WTC11 (cell line): Measurements from ENCODE around the gene MUC21. TPM values are rescaled to one million over a fixed set of nuclear protein-coding genes. Genes with fewer than 3 reads are reported as not detected.

ENCODE experiments used
- ATAC-seq: fragments of 200-7000 bp; cut with Tn5 transposase; 2 replicates; pipeline ENCODE4 v1.10.0; 2021; ENCODE audit warnings: mild to moderate bottlenecking, moderate library complexity
- CTCF ChIA-PET: fragments of 300-600 bp; sonication (Branson Sonifier 250); formaldehyde crosslinking; loops from one replicate; lab custom pipeline; 2021; ENCODE audit warnings: antibody characterized with exemption; lab: Charles Lee
- POLR2A ChIA-PET: fragments of 350-600 bp; sonication (Branson Sonifier 250); formaldehyde crosslinking; loops from one replicate; lab custom pipeline; 2021; ENCODE audit warnings: antibody characterized with exemption; lab: Charles Lee
- DNase-seq: peaks from one replicate; pipeline ENCODE4 v3.0.0; 2021; ENCODE audit warnings: low spot score
- H3K27ac Mint-ChIP-seq: 2 replicates; pipeline ENCODE4 v1.8.0; 2021; ENCODE audit warnings: mixed read lengths
- H3K27me3 Mint-ChIP-seq: 2 replicates; pipeline ENCODE4 v1.8.0; 2021; ENCODE audit warnings: low read depth, mild to moderate bottlenecking, moderate library complexity, mixed read lengths
- H3K36me3 Mint-ChIP-seq: 2 replicates; pipeline ENCODE4 v1.8.0; 2021; ENCODE audit warnings: mixed read lengths
- H3K4me1 Mint-ChIP-seq: 2 replicates; pipeline ENCODE4 v1.8.0; 2022; ENCODE audit warnings: mixed read lengths
- H3K4me3 Mint-ChIP-seq: 2 replicates; pipeline ENCODE4 v1.8.0; 2021; ENCODE audit warnings: mild to moderate bottlenecking, moderate library complexity, mixed read lengths
- H3K9me3 Mint-ChIP-seq: 2 replicates; pipeline ENCODE4 v1.8.0; 2021; ENCODE audit warnings: mixed read lengths
- AR ChIP-seq: fragments of 250-450 bp; sonication (Bioruptor Pico); IDR thresholded peaks from 2 replicates; pipeline ENCODE4 v1.9.0; 2021; ENCODE audit warnings: mild to moderate bottlenecking
- ERG ChIP-seq: fragments of 250-450 bp; sonication (Bioruptor Pico); IDR thresholded peaks from 2 replicates; pipeline ENCODE4 v1.8.0; 2021; ENCODE audit warnings: mild to moderate bottlenecking
- FOXJ3 ChIP-seq: sonication (generic); formaldehyde crosslinking; IDR thresholded peaks from 2 replicates; pipeline ENCODE4 v1.9.0; 2021; ENCODE audit warnings: missing genetic modification reagents, mild to moderate bottlenecking, borderline replicate concordance
- GABPB1 ChIP-seq: sonication (generic); formaldehyde crosslinking; IDR thresholded peaks from 2 replicates; pipeline ENCODE4 v1.8.1; 2023; ENCODE audit warnings: mild to moderate bottlenecking, missing genetic modification reagents
- IRF2 ChIP-seq: sonication (generic); formaldehyde crosslinking; IDR thresholded peaks from 2 replicates; pipeline ENCODE4 v1.8.0; 2022; ENCODE audit warnings: low read depth, missing genetic modification reagents, borderline replicate concordance
- JUN ChIP-seq: sonication (generic); formaldehyde crosslinking; IDR thresholded peaks from 2 replicates; pipeline ENCODE4 v1.8.0; 2023; ENCODE audit warnings: mild to moderate bottlenecking, missing genetic modification reagents
- MLX ChIP-seq: sonication (generic); formaldehyde crosslinking; IDR thresholded peaks from 2 replicates; pipeline ENCODE4 v1.8.1; 2023; ENCODE audit warnings: mild to moderate bottlenecking, missing genetic modification reagents, moderate library complexity
- NR2C2 ChIP-seq: sonication (generic); formaldehyde crosslinking; IDR thresholded peaks from 2 replicates; pipeline ENCODE4 v1.8.0; 2022; ENCODE audit warnings: mild to moderate bottlenecking, missing genetic modification reagents
- SMAD4 ChIP-seq: sonication (generic); formaldehyde crosslinking; IDR thresholded peaks from 2 replicates; pipeline ENCODE4 v1.8.0; 2022; ENCODE audit warnings: mild to moderate bottlenecking, missing genetic modification reagents
- TCF7 ChIP-seq: sonication (generic); formaldehyde crosslinking; IDR thresholded peaks from 2 replicates; pipeline ENCODE4 v1.8.0; 2022; ENCODE audit warnings: mild to moderate bottlenecking, low read depth, missing genetic modification reagents, moderate library complexity
- ZNF219 ChIP-seq: sonication (generic); formaldehyde crosslinking; IDR thresholded peaks from 2 replicates; pipeline ENCODE4 v1.8.0; 2023; ENCODE audit warnings: missing genetic modification reagents, mild to moderate bottlenecking, borderline replicate concordance
- ZNF263 ChIP-seq: sonication (generic); formaldehyde crosslinking; IDR thresholded peaks from 2 replicates; pipeline ENCODE4 v1.8.1; 2022; ENCODE audit warnings: low read depth, mild to moderate bottlenecking, moderate library complexity, missing genetic modification reagents
- ZNF423 ChIP-seq: fragments of 250-450 bp; sonication (Bioruptor Pico); IDR thresholded peaks from 2 replicates; pipeline ENCODE4 v2.1.2; 2022; ENCODE audit warnings: mild to moderate bottlenecking, moderate library complexity
- ZNF425 ChIP-seq: fragments of 250-450 bp; sonication (Bioruptor Pico); conservative IDR thresholded peaks from 2 replicates; pipeline ENCODE4 v1.9.0; 2021; ENCODE audit warnings: mild to moderate bottlenecking
- ZSCAN18 ChIP-seq: fragments of 250-450 bp; sonication (Bioruptor Pico); IDR thresholded peaks from 2 replicates; pipeline ENCODE4 v2.1.2; 2022; ENCODE audit warnings: mild to moderate bottlenecking, moderate library complexity
- total RNA-seq: library from RNA; stranded (reverse); gene quantifications from 3 replicates; pipeline ENCODE4 v1.2.3, GENCODE V29; 2021

Gene MUC21
- total RNA-seq, 1 experiment from 2014 or later = not detected

GRCh38 chr6:31008165-31008564, 24.6 kb downstream of the MUC21 start:
- no peaks in the 10 kb centered on the region for H3K9me3 Mint-ChIP-seq
- H3K4me3 Mint-ChIP-seq = no peak overlapping the region
- no peaks in the 10 kb centered on the region for H3K4me1 Mint-ChIP-seq
- H3K36me3 Mint-ChIP-seq = no peaks in the 10 kb centered on the region
- no peaks in the 10 kb centered on the region for H3K27me3 Mint-ChIP-seq
- H3K27ac Mint-ChIP-seq = no peak overlapping the region
- POLR2A ChIA-PET = interaction anchor here (0.7 kb wide), 1 partner anchor 747 kb away, joined by 4 read pairs; no protein-coding TSS in a partner anchor
- CTCF ChIA-PET = interaction anchor here (0.6 to 2.3 kb wide), 20 partner anchors 13 to 1465 kb away, joined by 3 to 18 read pairs (median 4); partner anchors contain the start of genes MUCL3 and VARS2
- peak; percentile 62 for ATAC-seq
- DNase-seq = peak; percentile 21
- TF ChIP-seq GABPB1 (CRISPR knock-in tag) (no peak), ERG (CRISPR knock-in tag) (no peak), ZSCAN18 (CRISPR knock-in tag) (no peak), ZNF425 (CRISPR knock-in tag) (no peak), TCF7 (CRISPR knock-in tag) (no peak), JUN (CRISPR knock-in tag) (no peak), ZNF219 (no peak), NR2C2 (CRISPR knock-in tag) (no peak)

GRCh38 chr6:31009731-31010130, 26.2 kb downstream of the MUC21 start:
- H3K36me3 Mint-ChIP-seq = no peaks in the 10 kb centered on the region
- DNase-seq = no peak
- POLR2A ChIA-PET = no interaction called here
- no peak for ATAC-seq
- TF ChIP-seq GABPB1 (CRISPR knock-in tag) (no peak), ZNF263 (CRISPR knock-in tag) (no peak), IRF2 (CRISPR knock-in tag) (no peak), FOXJ3 (CRISPR knock-in tag) (no peak), MLX (CRISPR knock-in tag) (no peak), SMAD4 (CRISPR knock-in tag) (no peak), AR (CRISPR knock-in tag) (no peak), ZNF423 (CRISPR knock-in tag) (no peak)
- H3K27me3 Mint-ChIP-seq = no peaks in the 10 kb centered on the region
- H3K27ac Mint-ChIP-seq = no peak overlapping the region
- peaks cover 6% of the 10 kb centered on the region for H3K9me3 Mint-ChIP-seq
- H3K4me3 Mint-ChIP-seq = no peak overlapping the region
- H3K4me1 Mint-ChIP-seq = no peaks in the 10 kb centered on the region
- CTCF ChIA-PET = interaction anchor here (0.6 kb wide), 1 partner anchor 183 kb away, joined by 3 read pairs; no protein-coding TSS in a partner anchor
